GM12864 (cell line): ENCODE data around the gene GPR157.
"Not testable (repeated sequence)": the region's sequence is repeated elsewhere in the genome, so short reads cannot be mapped to it uniquely, and the experiment has no call there.

ENCODE experiments used
- DNase-seq: peaks from one replicate; pipeline ENCODE4 v3.0.0-alpha.2; 2011; ENCODE audit warnings: low read depth
- H3K4me3 ChIP-seq: 2 replicates; pipeline ENCODE4 v1.5.1; 2011; ENCODE audit warnings: mild to moderate bottlenecking, low read depth, low read length, control low read depth
- CTCF ChIP-seq: IDR thresholded peaks from 2 replicates; pipeline ENCODE4 v1.5.1; 2011; ENCODE audit warnings: low read depth, mild to moderate bottlenecking, moderate library complexity, low read length, control low read depth, inconsistent platforms; ENCODE audit errors: missing control alignments

The GPR157 gene

GRCh38 chr1:9165396-9165795 lies 36.5 kb upstream of the GPR157 start:
- no peak for TF ChIP-seq CTCF
- no peak for DNase-seq
- H3K4me3 ChIP-seq, result no peak overlapping the region

GRCh38 chr1:9164919-9165318 lies 36.0 kb upstream of the GPR157 start:
- no peak for DNase-seq
- no peak for TF ChIP-seq CTCF
- no peak overlapping the region for H3K4me3 ChIP-seq

DNA sequence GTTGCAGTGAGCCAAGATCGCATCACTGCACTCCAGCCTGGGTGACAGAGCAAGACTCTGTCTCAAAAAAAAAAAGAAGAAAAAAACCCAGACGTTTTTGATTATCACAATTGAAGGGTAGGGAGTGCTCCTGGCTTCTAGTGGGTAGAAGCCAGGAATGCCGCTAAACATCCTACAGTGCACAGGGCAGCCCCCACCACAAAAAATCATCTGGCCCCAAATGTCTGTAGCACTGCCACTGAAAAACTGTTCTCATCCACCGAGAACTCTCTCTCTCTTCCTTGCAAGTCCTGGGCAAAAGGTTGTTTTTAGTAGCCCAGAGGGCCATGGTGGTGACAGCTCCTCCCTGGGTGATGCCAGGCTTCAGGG lies 35.6 kb upstream of the GPR157 start:
- DNase-seq, result no peak
- no peak for TF ChIP-seq CTCF
- H3K4me3 ChIP-seq, result no peak overlapping the region; the same call in 1 of the 2 replicates

DNA sequence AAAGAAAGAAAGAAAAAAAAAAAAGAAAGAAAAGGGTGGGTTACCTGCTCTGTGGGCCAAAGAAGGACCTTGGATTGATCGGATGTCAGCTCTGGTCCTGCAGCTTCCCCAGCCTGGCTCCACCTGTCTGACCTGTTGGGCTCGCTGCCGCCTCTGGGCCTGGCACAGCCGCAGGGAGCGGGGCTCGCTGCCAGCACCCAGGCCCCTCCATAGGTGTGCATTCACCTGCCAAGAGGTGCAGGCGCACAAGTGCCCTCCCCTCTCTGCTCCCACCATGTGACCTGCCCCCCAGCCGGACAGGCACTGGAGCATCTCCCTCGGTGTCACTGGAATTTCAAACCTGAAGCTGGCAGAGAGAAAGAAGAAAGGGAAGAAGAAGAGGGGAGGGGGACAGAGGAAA lies 33.1 kb upstream of the GPR157 start:
- no peak for DNase-seq
- no peak for TF ChIP-seq CTCF
- H3K4me3 ChIP-seq, result no peak overlapping the region

DNA sequence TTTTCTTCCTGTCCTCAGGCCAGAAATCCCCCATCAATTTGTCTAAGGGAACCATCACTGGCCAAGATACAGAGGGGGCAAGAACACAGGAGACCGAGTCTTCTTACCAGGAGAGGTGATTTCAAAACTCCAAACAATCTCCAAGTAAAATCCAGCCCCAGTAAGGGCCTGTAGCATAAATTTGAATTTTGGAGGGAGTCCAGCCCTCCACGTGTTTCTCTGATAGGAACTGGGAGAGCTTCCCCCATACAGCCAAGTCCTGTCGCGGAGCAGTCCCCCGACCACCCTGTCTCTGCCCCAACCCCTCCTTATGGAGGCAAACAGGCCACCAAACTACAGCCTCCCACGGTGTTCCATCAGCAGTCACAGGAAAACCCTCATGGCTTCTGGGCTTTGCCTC lies 32.4 kb upstream of the GPR157 start:
- TF ChIP-seq CTCF, result no peak
- no peak overlapping the region for H3K4me3 ChIP-seq
- no peak for DNase-seq

- no peak for TF ChIP-seq CTCF
- no peak overlapping the region for H3K4me3 ChIP-seq
- no peak for DNase-seq
Observed at GRCh38 chr1:9160079-9160717, 31.3 kb upstream of the GPR157 start.

DNA sequence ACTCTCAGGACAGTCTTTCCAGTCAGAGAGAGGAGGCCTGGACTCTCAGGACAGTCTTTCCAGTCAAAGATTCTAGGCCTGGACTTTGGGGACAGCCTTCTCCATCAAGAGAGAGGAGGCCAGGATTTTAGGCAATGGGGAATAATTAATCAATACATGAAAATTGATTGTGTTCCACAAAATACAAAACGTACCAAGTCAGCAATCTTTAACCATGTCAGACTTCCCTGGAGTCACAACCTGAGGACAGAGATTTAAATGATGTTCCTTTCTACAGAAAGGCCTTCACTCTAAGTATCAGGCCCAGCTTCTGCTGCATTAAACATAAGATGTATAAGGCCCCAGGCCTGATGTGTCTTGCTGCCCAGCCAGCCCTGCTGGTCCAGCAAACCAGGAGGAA lies 27.0 kb upstream of the GPR157 start:
- no peak for TF ChIP-seq CTCF
- no peak for DNase-seq
- no peak overlapping the region for H3K4me3 ChIP-seq

GRCh38 chr1:9155405-9155804 lies 26.5 kb upstream of the GPR157 start:
- DNase-seq, H3K4me3 ChIP-seq: not testable (repeated sequence)
